Endothelial cell of umbilical vein (primary cell): ENCODE measurements around the gene TRIM50. TPM values are rescaled to one million over a fixed set of nuclear protein-coding genes. Genes with fewer than 3 reads are reported as not detected.

ENCODE experiments used
- BruUV-seq: library from RNA; stranded (reverse); fragments of 400-500 nt; replicated peaks from 2 replicates; lab custom pipeline; 2021; lab: Mats Ljungman, UMichigan
- CTCF ChIA-PET: fragments of 300-600, 350-600 bp; sonication (Branson Sonifier 250); formaldehyde crosslinking; loops from one replicate; lab custom pipeline; 2021; ENCODE audit warnings: antibody characterized with exemption, inconsistent platforms; lab: Charles Lee
- POLR2A ChIA-PET: fragments of 300-600, 350-600 bp; sonication (Branson Sonifier 250); formaldehyde crosslinking; loops from one replicate; lab custom pipeline; 2021; ENCODE audit warnings: antibody characterized with exemption, inconsistent platforms; lab: Charles Lee
- DNase-seq: peaks from one replicate; pipeline ENCODE4 v3.0.0-alpha.2; 2011; ENCODE audit warnings: low read depth, low spot score
- FAIRE-seq: peaks from 2 replicates; lab custom pipeline; 2011; peaks lifted over from hg19 to GRCh38; lab: Jason Lieb, UNC
- H2AFZ ChIP-seq: 2 replicates; pipeline ENCODE4 v1.6.0; 2012; ENCODE audit warnings: low read depth, low read length, control low read depth, inconsistent platforms
- H3K27ac ChIP-seq: 2 replicates; pipeline ENCODE4 v1.5.1; 2011; ENCODE audit warnings: low read depth, mild to moderate bottlenecking, control low read depth, low read length, moderate library complexity; ENCODE audit not compliant: insufficient read depth
- H3K27me3 ChIP-seq, 2 experiments: 2 replicates each; pipeline versions ENCODE4 v1.6.0 to v1.6.1; 2011; ENCODE audit warnings: low read length in 2 of 2, mixed read lengths in 1 of 2; ENCODE audit not compliant: control insufficient read depth in 2 of 2, insufficient read depth in 2 of 2
- H3K36me3 ChIP-seq, 2 experiments: 2 replicates in 1 of 2; 3 replicates in 1 of 2; pipeline ENCODE4 v1.5.1; 2011; ENCODE audit warnings: low read length in 2 of 2, mild to moderate bottlenecking in 1 of 2, moderate library complexity in 1 of 2; ENCODE audit not compliant: control insufficient read depth in 2 of 2, insufficient read depth in 2 of 2; ENCODE audit errors: extremely low read depth in 1 of 2
- H3K4me1 ChIP-seq: 3 replicates; pipeline ENCODE4 v1.5.1; 2011; ENCODE audit warnings: mild to moderate bottlenecking, low read length; ENCODE audit not compliant: control insufficient read depth, insufficient read depth; ENCODE audit errors: extremely low read depth
- H3K4me2 ChIP-seq: 2 replicates; pipeline ENCODE4 v1.6.1; 2011; ENCODE audit warnings: low read length, control low read depth, mixed read lengths; ENCODE audit not compliant: insufficient read depth
- H3K4me3 ChIP-seq, 3 experiments: fragments of 200-600 bp in 1 of 3; sonication (generic), shearing (Covaris generic) in 1 of 3; replicated peaks in 1 of 3; 2 replicates each; pipeline ENCODE4 v1.5.1; 2011 to 2016; ENCODE audit warnings: control low read depth in 3 of 3, low read length in 3 of 3, mild to moderate bottlenecking in 2 of 3, inconsistent platforms in 1 of 3, low read depth in 1 of 3, moderate library complexity in 1 of 3; ENCODE audit not compliant: insufficient read depth in 1 of 3
- H3K79me2 ChIP-seq: 2 replicates; pipeline ENCODE4 v1.6.0; 2012; ENCODE audit warnings: low read length, inconsistent platforms; ENCODE audit not compliant: control insufficient read depth, insufficient read depth
- H3K9ac ChIP-seq: replicated peaks from 2 replicates; pipeline ENCODE3; 2011; ENCODE audit warnings: low read length, control low read depth; ENCODE audit not compliant: insufficient read depth; ENCODE audit errors: extremely low read depth
- H3K9me1 ChIP-seq: replicated peaks from 3 replicates; pipeline ENCODE4 v1.6.0; 2011; ENCODE audit warnings: mild to moderate bottlenecking, low read length; ENCODE audit not compliant: control insufficient read depth, insufficient read depth; ENCODE audit errors: extremely low read depth
- H3K9me3 ChIP-seq: replicated peaks from 2 replicates; pipeline ENCODE4 v1.5.1; 2012; ENCODE audit warnings: low read length, inconsistent platforms; ENCODE audit not compliant: control insufficient read depth, insufficient read depth
- H4K20me1 ChIP-seq: replicated peaks from 2 replicates; pipeline ENCODE3; 2011; ENCODE audit warnings: mild to moderate bottlenecking, low read length; ENCODE audit not compliant: control insufficient read depth, insufficient read depth; ENCODE audit errors: extremely low read depth
- CTCF ChIP-seq, 2 donors: IDR thresholded peaks; 1 replicate in 1 of 2; 2 replicates in 1 of 2; pipeline ENCODE4 v1.5.1; 2011; ENCODE audit warnings: low read length in 2 of 2, mild to moderate bottlenecking in 2 of 2, moderate library complexity in 2 of 2, control low read depth in 1 of 2, inconsistent platforms in 1 of 2, low read depth in 1 of 2; ENCODE audit not compliant: insufficient read depth in 1 of 2; ENCODE audit errors: extremely low read depth in 1 of 2
- GATA2 ChIP-seq: IDR thresholded peaks from 2 replicates; pipeline ENCODE4 v1.7.0; 2011; ENCODE audit warnings: low read depth, mild to moderate bottlenecking, moderate library complexity, mixed read lengths, low read length; ENCODE audit not compliant: insufficient read length, insufficient read depth
- JUN ChIP-seq: IDR thresholded peaks from 2 replicates; pipeline ENCODE4 v1.6.1; 2011; ENCODE audit warnings: borderline replicate concordance, low read depth; ENCODE audit not compliant: insufficient read length, insufficient read depth
- MAX ChIP-seq: IDR thresholded peaks from 2 replicates; pipeline ENCODE4 v1.6.1; 2011; ENCODE audit not compliant: insufficient read depth, insufficient read length
- POLR2AphosphoS5 ChIP-seq: IDR thresholded peaks from 2 replicates; pipeline ENCODE4 v1.6.1; 2012; ENCODE audit warnings: low read depth, mild to moderate bottlenecking, control low read depth, low read length, moderate library complexity; ENCODE audit not compliant: insufficient read depth
- dilution Hi-C: fragments of 300-500 bp; cut with MboI; formaldehyde crosslinking; loops from one replicate; pipeline ENCODE4 v1.15.0; 2019; ENCODE audit warnings: low sequenced_read_pairs; ENCODE audit not compliant: extremely low pct_ligation_motif_present
- intact Hi-C: fragments of 100-400 bp; cut with micrococcal nuclease; formaldehyde crosslinking; loops from one replicate; pipeline ENCODE4 v1.10.0; 2022
- polyA plus RNA-seq, 4 experiments: library from polyadenylated mRNA; depleted of rRNA in 3 of 4; stranded (reverse) in 3 of 4; unstranded in 1 of 4; fragments of >200 nt; gene quantifications; 2 replicates each; pipeline versions ENCODE4 v1.2.1 to v1.2.3, GENCODE V29; 2011 to 2012; ENCODE audit warnings: missing spikeins in 1 of 4
- total RNA-seq: library from RNA; stranded (reverse); gene quantifications from 2 replicates; pipeline ENCODE4 v1.2.3, GENCODE V29; 2021

TRIM50 gene
- total and polyA plus RNA-seq, 2 donors (not counting 3 experiments of a cell fraction or from before 2014, with no cell fraction given), result not detected

GRCh38 chr7:73341877-73342276 is 14.0 kb upstream of the TRIM50 start:
- no peaks in the 10 kb centered on the region for H3K4me1 ChIP-seq
- ChIA-PET POLR2A (interaction anchor here (1.8 kb wide), 1 partner anchor 12 kb away, joined by 4 read pairs; no protein-coding TSS in a partner anchor), CTCF (interaction anchor here (0.6 to 5.0 kb wide), 14 partner anchors 9 to 113 kb away, joined by 3 to 71 read pairs (median 4); no protein-coding TSS in a partner anchor)
- DNase-seq (peak; percentile 21), FAIRE-seq (peak; percentile 35)
- H3K79me2 ChIP-seq, result no peaks in the 10 kb centered on the region
- intact Hi-C loops (loop anchor here (5.0 kb wide), 1 partner anchor 110 kb away; no protein-coding TSS in a partner anchor), dilution Hi-C loops (no loop called here)
- H3K9me3 ChIP-seq, result no peaks in the 10 kb centered on the region
- no peaks in the 10 kb centered on the region for H4K20me1 ChIP-seq
- no peak overlapping the region for H3K4me3 ChIP-seq
- TF ChIP-seq MAX (peak; percentile 45), CTCF (IDR thresholded peaks at IDR 0.05; ENCODE audit: extremely low read depth in 1 of 2, insufficient read depth in 1 of 2, low read depth in 1 of 2, low read length in 2 of 2) (no peak), JUN (peak; percentile 31)
- H3K36me3 ChIP-seq, result no peaks in the 10 kb centered on the region
- no peak overlapping the region for H3K9ac ChIP-seq
- no peaks in the 10 kb centered on the region for H3K9me1 ChIP-seq
- H3K27me3 ChIP-seq, result peaks cover 1 to 2% of the 10 kb centered on the region in 2 experiments
- no peak overlapping the region for H3K27ac ChIP-seq
- no peak overlapping the region for H3K4me2 ChIP-seq
- H2AFZ ChIP-seq, result no peak overlapping the region
- BruUV-seq, result no TSS peak

- Histone ChIP-seq H3K9ac (no peak overlapping the region), H3K4me2 (no peak overlapping the region), H3K4me3 (no peak overlapping the region), H2AFZ (no peak overlapping the region), H3K79me2 (no peaks in the 10 kb centered on the region), H3K27ac (no peak overlapping the region), H3K36me3 (no peaks in the 10 kb centered on the region), H3K27me3 (peaks cover 10 to 12% of the 10 kb centered on the region in 2 experiments), H3K9me3 (no peaks in the 10 kb centered on the region), H3K4me1 (no peaks in the 10 kb centered on the region), H3K9me1 (no peaks in the 10 kb centered on the region), H4K20me1 (no peaks in the 10 kb centered on the region)
- DNase-seq (no peak), FAIRE-seq (no peak)
- BruUV-seq, result no TSS peak
- ChIA-PET POLR2A (no interaction called here), CTCF (interaction anchor here (4.6 to 5.0 kb wide), 2 partner anchors 16 to 111 kb away, joined by 17 to 71 read pairs; no protein-coding TSS in a partner anchor)
- dilution Hi-C loops, result no loop called here
- TF ChIP-seq POLR2AphosphoS5 (no peak), JUN (no peak), GATA2 (no peak), CTCF (IDR thresholded peaks at IDR 0.05; ENCODE audit: extremely low read depth in 1 of 2, insufficient read depth in 1 of 2, low read depth in 1 of 2, low read length in 2 of 2) (no peak)
- intact Hi-C loops, result loop anchor here (5.0 kb wide), 1 partner anchor 112 kb away; no protein-coding TSS in a partner anchor
These were observed 12.6 kb upstream of the TRIM50 start for GRCh38 chr7:73340514-73340913.
